Measurements from ENCODE around the gene CLOCK. TPM values are rescaled to one million over a fixed set of nuclear protein-coding genes. Genes with fewer than 3 reads are reported as not detected.

The CLOCK gene
- total RNA-seq, 2 experiments from 2014 or later, result 1.9 to 9.0 TPM

DNA sequence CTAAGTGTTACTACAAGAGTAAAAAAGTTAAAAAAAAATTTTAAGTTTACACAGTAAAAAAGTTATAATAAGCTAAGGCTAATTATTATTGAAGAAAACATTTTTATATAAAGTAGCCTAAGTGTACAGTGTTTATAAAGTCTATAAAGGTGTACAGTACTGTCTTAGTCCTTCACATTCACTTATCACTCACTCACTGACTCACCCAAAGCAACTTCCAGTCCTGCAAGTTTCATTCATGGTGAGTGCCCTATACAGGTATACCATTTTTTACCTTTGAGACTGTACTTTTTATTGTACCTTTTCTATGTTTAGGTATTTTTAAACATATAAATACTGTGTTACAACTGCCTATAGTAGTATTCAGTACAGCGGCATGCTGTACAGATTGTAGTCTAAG lies 76.7 kb downstream of the CLOCK start:
- Histone ChIP-seq H2AFZ (ENCODE audit: low read length) (no peak overlapping the region), H3K79me2 (ENCODE audit: insufficient read depth, low read depth, low read length) (no peaks in the 10 kb centered on the region), H3K36me3 (ENCODE audit: insufficient read depth, low read length) (no peaks in the 10 kb centered on the region), H3K27ac (ENCODE audit: low read depth, low read length, poor library complexity, severe bottlenecking) (no peak overlapping the region), H4K20me1 (ENCODE audit: insufficient read depth, low read length) (no peaks in the 10 kb centered on the region), H3K9me2 (ENCODE audit: insufficient read depth, low read length) (no peaks in the 10 kb centered on the region), H3K4me3 (ENCODE audit: low read depth, low read length, poor library complexity, severe bottlenecking) (no peak overlapping the region), H3K4me2 (ENCODE audit: low read length) (no peak overlapping the region), H3K4me1 (ENCODE audit: insufficient read depth, low read length, poor library complexity, severe bottlenecking) (no peaks in the 10 kb centered on the region), H3K9me3 (ENCODE audit: low read length) (no peaks in the 10 kb centered on the region)
- ChIA-PET CTCF (ENCODE audit: unreplicated experiment) (no interaction called here), POLR2A (interaction anchor here (1.0 to 1.5 kb wide), 2 partner anchors 17 to 33 kb away, joined by 3 to 4 read pairs; no protein-coding TSS in a partner anchor)
- intact Hi-C loops (cut with micrococcal nuclease; ENCODE audit: unreplicated experiment), result no loop called here
- no peak for TF ChIP-seq EZH2phosphoT487 (IDR thresholded peaks at IDR 0.05; ENCODE audit: borderline replicate concordance, low read depth, low read length)
- TF ChIP-seq CTCF (conservative IDR thresholded peaks at IDR 0.05; ENCODE audit: low read length), result no peak
- no TSS peak for BruUV-seq (replicated peaks)
- no peak for DNase-seq (ENCODE audit: low spot score)

DNA sequence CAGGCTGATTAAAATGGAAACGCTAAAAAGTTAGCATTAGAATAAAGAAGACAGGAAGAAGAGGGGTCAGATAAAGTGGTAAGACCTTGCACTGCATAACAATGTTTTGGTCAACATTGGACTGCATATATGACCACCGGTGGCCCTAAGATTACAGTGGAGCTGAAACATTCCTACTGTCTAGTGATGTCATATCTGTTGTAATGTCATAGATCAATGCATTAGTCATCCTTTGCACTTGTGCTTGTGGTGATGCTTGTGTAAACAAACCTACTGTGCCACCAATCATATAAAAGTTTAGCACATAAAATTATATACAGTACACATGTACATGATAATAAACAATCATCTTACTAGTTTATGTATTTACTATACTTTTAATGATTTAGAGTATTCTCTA lies 78.0 kb downstream of the CLOCK start:
- intact Hi-C loops (cut with micrococcal nuclease; ENCODE audit: unreplicated experiment), result no loop called here
- CTCF ChIA-PET (ENCODE audit: unreplicated experiment), result no interaction called here

More for the DNA sequence above, 78.0 kb downstream of the CLOCK start:
- H3K9me2 ChIP-seq (ENCODE audit: insufficient read depth, low read length), result no peaks in the 10 kb centered on the region
- no peaks in the 10 kb centered on the region for H3K79me2 ChIP-seq (ENCODE audit: insufficient read depth, low read depth, low read length)
- no peaks in the 10 kb centered on the region for H3K9me3 ChIP-seq (ENCODE audit: low read length)
- no peak for TF ChIP-seq EZH2phosphoT487 (IDR thresholded peaks at IDR 0.05; ENCODE audit: borderline replicate concordance, low read depth, low read length)
- no peak for TF ChIP-seq CTCF (conservative IDR thresholded peaks at IDR 0.05; ENCODE audit: low read length)
- POLR2A ChIA-PET, result interaction anchor here (0.9 kb wide), 1 partner anchor 31 kb away, joined by 3 read pairs; no protein-coding TSS in a partner anchor
- no peak overlapping the region for H3K27ac ChIP-seq (ENCODE audit: low read depth, low read length, poor library complexity, severe bottlenecking)
- no TSS peak for BruUV-seq (replicated peaks)
- no peaks in the 10 kb centered on the region for H3K36me3 ChIP-seq (ENCODE audit: insufficient read depth, low read length)
- no peak overlapping the region for H3K4me3 ChIP-seq (ENCODE audit: low read depth, low read length, poor library complexity, severe bottlenecking)
- H4K20me1 ChIP-seq (ENCODE audit: insufficient read depth, low read length), result no peaks in the 10 kb centered on the region
- H3K4me1 ChIP-seq (ENCODE audit: insufficient read depth, low read length, poor library complexity, severe bottlenecking), result no peaks in the 10 kb centered on the region
- H3K4me2 ChIP-seq (ENCODE audit: low read length), result no peak overlapping the region
- no peak for DNase-seq (ENCODE audit: low spot score)
- H2AFZ ChIP-seq (ENCODE audit: low read length), result no peak overlapping the region

All from OCI-LY7 (cell line).